Stimulated activated memory B cell treated with anti-CD40 and anti-IgM and Interleukin-4, amounts not matched to agents 10 μg/mL and 1 μg/mL and 100 μg/mL, for 72 hours (primary cell): ENCODE results near the gene CYFIP1.

Experiments used
- ATAC-seq: fragments of 150-1000 bp; cut with Tn5 transposase; 2 replicates; pipeline ENCODE4 v1.10.0; 2021
- H3K27ac Mint-ChIP-seq: one replicate; pipeline ENCODE4 v1.8.0; 2022; ENCODE audit warnings: mild to moderate bottlenecking, mixed read lengths
- H3K27me3 Mint-ChIP-seq: one replicate; pipeline ENCODE4 v1.8.0; 2022; ENCODE audit warnings: mixed read lengths
- H3K36me3 Mint-ChIP-seq: one replicate; pipeline ENCODE4 v1.8.0; 2022; ENCODE audit warnings: mixed read lengths
- H3K4me1 Mint-ChIP-seq: one replicate; pipeline ENCODE4 v1.8.0; 2022; ENCODE audit warnings: mixed read lengths
- H3K4me3 Mint-ChIP-seq: one replicate; pipeline ENCODE4 v1.8.0; 2022; ENCODE audit warnings: mild to moderate bottlenecking, moderate library complexity, mixed read lengths
- H3K9me3 Mint-ChIP-seq: one replicate; pipeline ENCODE4 v1.8.0; 2022; ENCODE audit warnings: mixed read lengths

Gene CYFIP1

GRCh38 chr15:22922003-22922402, 58.2 kb downstream of the CYFIP1 start:
- ATAC-seq, result no peak
- peaks cover 14% of the 10 kb centered on the region for H3K36me3 Mint-ChIP-seq
- H3K27ac Mint-ChIP-seq, result no peak overlapping the region
- no peaks in the 10 kb centered on the region for H3K9me3 Mint-ChIP-seq
- H3K4me3 Mint-ChIP-seq, result no peak overlapping the region
- no peaks in the 10 kb centered on the region for H3K4me1 Mint-ChIP-seq
- no peaks in the 10 kb centered on the region for H3K27me3 Mint-ChIP-seq

DNA sequence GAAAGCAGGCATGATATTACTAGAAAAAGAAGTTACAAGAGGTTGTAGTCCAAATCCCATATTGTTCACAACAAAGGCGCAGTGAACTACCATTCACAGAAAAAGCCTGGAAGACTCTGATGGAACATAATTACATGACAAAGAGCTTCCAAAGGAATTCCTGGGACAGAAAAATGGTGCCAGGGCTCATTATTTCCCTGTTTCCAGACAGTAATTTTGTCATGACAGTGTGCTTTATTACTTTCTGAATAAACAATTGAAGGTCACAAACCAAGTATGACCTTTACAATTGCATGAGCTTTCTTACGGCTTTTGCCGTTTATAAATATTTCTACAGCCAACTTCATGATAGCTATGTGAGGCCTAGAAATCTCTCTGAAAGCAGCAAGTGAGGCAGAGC, 61.0 kb downstream of the CYFIP1 start:
- Mint-ChIP-seq H3K9me3 (no peaks in the 10 kb centered on the region), H3K4me1 (no peaks in the 10 kb centered on the region), H3K36me3 (peaks cover 30% of the 10 kb centered on the region), H3K4me3 (no peak overlapping the region), H3K27me3 (no peaks in the 10 kb centered on the region), H3K27ac (no peak overlapping the region)
- ATAC-seq, result no peak

- peaks cover 35% of the 10 kb centered on the region for H3K36me3 Mint-ChIP-seq
- H3K4me1 Mint-ChIP-seq, result peaks cover 2% of the 10 kb centered on the region
- no peak overlapping the region for H3K4me3 Mint-ChIP-seq
- no peaks in the 10 kb centered on the region for H3K27me3 Mint-ChIP-seq
- no peak for ATAC-seq
- no peak overlapping the region for H3K27ac Mint-ChIP-seq
- H3K9me3 Mint-ChIP-seq, result no peaks in the 10 kb centered on the region
These were observed 61.5 kb downstream of the CYFIP1 start for GRCh38 chr15:22918596-22919140.

DNA sequence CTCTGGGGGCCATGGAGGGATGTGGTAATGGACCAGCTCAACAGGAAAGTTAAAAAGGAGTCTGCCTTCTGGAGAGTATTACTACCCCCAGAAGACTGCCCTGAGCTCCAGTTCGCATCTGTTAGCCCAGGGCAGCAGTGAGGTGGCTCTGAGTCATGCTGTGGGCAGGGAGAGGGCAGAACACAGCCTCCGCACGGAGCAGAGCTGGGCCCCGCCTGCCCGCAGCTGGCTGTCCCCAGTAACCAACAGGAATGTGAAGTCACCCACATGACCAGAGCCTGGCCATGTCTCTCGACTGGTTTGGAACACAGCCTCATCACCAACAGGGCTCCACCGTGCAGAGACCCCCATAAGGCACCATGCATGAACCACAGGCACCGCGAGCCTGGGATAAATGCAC, 62.1 kb downstream of the CYFIP1 start:
- H3K27me3 Mint-ChIP-seq, result no peaks in the 10 kb centered on the region
- ATAC-seq, result no peak
- H3K36me3 Mint-ChIP-seq, result peaks cover 37% of the 10 kb centered on the region
- H3K4me1 Mint-ChIP-seq, result peaks cover 4% of the 10 kb centered on the region
- H3K27ac Mint-ChIP-seq, result no peak overlapping the region
- no peaks in the 10 kb centered on the region for H3K9me3 Mint-ChIP-seq
- no peak overlapping the region for H3K4me3 Mint-ChIP-seq

DNA sequence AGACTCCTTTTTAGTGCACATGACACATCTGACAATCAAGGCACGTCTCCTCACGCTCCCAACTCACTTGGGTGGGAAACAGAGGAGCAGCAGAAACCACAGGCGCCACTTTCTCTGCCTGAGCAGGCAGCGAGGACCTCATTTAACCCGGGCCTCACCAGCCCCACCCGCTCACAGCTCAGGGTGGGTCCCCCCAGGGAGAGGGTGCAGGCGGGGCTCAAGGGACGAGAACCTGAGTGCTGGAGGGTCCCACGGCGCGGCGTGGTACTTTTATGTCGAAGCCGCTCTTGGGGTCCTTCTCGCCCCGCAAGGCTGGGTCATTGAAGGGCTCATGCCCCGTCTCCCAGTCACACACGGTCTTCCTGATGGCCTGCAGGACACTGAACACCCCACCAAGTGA, 62.6 kb downstream of the CYFIP1 start:
- H3K36me3 Mint-ChIP-seq, result peaks cover 39% of the 10 kb centered on the region
- H3K4me1 Mint-ChIP-seq, result peaks cover 4% of the 10 kb centered on the region
- ATAC-seq, result no peak
- no peaks in the 10 kb centered on the region for H3K9me3 Mint-ChIP-seq
- no peak overlapping the region for H3K4me3 Mint-ChIP-seq
- no peaks in the 10 kb centered on the region for H3K27me3 Mint-ChIP-seq
- H3K27ac Mint-ChIP-seq, result no peak overlapping the region

DNA sequence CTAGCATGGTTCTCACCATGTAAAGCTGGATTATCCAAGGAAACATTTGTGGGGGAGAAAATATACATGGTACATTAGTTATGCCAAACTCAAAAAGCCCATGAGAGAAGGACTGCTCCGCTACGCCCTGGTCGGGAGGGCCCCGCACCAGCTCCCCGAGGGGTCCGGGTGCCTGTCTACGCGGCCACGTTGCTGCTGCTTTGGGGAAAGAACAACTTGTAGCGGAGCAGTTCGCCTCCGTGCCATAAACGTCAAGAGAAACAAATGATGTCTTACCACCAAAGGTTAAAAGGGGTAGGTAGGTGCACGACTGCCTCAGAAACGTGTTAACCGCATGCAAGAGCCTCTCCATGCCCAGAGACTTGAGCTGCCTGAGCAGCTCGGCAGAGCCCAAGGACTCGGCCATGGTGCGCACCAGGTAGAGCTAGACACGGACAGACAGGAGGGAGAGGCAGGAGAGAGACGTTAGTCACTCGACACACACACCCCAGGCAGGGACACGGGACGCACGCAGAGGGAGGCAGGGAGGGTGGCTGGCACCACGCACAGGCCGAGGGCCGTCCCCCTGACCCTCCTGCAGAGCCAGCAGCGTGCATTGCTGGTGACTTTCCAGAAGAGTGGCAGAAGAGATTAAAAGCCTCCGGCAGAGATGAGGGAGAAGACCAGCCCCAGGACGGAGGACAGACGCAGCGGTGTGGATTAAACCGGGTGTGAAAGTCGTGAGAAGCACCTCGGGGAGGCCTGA, 63.4 kb downstream of the CYFIP1 start:
- no peak for ATAC-seq
- Mint-ChIP-seq H3K4me1 (peaks cover 4% of the 10 kb centered on the region), H3K36me3 (peaks cover 47% of the 10 kb centered on the region), H3K4me3 (no peak overlapping the region), H3K27ac (no peak overlapping the region), H3K9me3 (no peaks in the 10 kb centered on the region), H3K27me3 (no peaks in the 10 kb centered on the region)

DNA sequence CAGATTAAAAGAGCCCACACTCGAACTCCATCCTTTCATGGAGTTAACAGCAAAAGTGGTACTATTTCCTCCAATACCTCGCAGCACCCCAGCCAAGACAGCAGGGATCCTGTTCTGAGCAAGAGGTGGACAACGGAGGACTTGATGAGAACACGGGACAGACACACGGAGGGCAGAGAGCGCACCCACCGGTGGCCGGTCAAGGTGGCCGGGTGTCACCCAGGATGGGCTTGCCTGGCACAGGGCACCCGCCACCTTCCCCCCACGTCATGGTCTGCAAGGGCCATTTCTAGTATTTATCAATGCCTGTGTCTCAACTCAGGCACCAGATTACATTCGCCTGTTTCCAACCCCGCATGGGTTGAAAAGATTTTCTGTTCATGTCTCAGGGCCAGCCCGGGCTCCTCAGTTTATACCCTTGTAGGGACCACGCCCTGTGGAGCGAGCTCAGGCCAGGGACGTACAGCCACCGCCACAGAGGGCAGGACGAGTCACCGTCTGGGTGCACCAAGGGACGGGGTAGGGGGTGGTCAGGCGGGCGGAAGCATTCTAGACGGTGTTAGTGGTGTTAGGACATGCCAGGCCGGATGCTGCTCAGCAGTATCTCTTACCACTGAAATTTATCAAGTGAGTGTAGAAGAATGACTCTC, 64.2 kb downstream of the CYFIP1 start:
- Mint-ChIP-seq H3K4me3 (no peak overlapping the region), H3K27ac (no peak overlapping the region), H3K4me1 (peaks cover 4% of the 10 kb centered on the region), H3K27me3 (no peaks in the 10 kb centered on the region), H3K9me3 (no peaks in the 10 kb centered on the region), H3K36me3 (peaks cover 55% of the 10 kb centered on the region)
- ATAC-seq, result no peak

DNA sequence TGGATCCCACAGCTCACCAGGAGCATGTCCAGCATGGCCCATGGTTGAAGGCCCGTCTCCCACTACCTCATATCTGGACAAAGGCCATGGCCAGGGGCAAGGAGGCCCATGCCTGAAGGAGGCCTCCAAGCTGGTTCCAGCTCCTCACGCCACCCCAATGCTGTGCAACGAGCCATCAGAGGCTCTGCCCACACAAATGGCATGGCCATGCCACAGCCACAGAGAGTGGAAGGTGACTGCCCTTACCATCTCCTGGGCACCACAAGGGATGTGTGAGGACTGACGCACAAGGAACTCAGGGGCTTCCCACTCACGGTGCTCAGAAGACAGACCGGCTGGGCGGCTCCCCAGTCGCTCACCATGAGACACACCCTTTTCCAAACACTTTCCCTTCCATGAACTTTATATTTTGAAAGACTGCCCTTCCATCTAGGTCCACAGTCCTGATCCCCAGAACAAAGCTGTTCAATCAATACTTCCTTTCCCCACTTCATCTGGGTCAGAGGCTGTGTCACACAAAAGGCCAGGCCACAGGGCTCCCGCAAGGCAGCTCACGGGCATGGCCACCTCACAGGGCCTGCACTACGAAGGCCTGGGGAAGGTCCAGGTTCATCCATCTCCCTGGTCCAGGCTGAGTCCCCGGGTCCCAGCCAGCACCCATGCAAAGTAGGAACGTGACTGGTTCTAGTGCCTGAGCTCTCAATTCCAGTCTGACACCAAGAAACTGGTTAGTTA, 66.4 kb downstream of the CYFIP1 start:
- ATAC-seq, result no peak
- Mint-ChIP-seq H3K4me3 (no peak overlapping the region), H3K36me3 (peaks cover 64% of the 10 kb centered on the region), H3K27me3 (no peaks in the 10 kb centered on the region), H3K9me3 (no peaks in the 10 kb centered on the region), H3K27ac (no peak overlapping the region), H3K4me1 (peaks cover 4% of the 10 kb centered on the region)

GRCh38 chr15:22912256-22912655, 67.9 kb downstream of the CYFIP1 start:
- peaks cover 78% of the 10 kb centered on the region for H3K36me3 Mint-ChIP-seq
- no peak overlapping the region for H3K4me3 Mint-ChIP-seq
- no peaks in the 10 kb centered on the region for H3K27me3 Mint-ChIP-seq
- H3K9me3 Mint-ChIP-seq, result no peaks in the 10 kb centered on the region
- H3K4me1 Mint-ChIP-seq, result peaks cover 4% of the 10 kb centered on the region
- ATAC-seq, result no peak
- no peak overlapping the region for H3K27ac Mint-ChIP-seq

DNA sequence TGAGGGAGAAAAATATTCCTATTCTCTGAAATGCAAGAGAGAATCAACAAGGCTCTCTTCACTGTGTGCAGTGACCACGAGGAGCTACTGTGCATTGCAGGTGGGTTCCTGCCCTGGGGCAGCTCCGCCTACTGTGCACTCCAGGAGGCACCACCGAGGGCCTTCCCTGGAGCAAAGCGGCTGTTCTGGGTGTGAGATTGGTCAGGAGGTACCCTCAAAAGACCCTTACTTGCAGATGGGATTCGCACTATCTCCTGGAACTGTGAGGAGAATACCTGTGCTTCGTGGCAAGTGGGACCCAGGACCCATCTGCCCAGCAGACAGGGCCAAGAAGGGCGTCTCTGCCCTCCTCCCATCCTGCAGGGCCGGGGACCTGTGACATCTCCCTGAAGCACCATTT, 68.9 kb downstream of the CYFIP1 start:
- no peak for ATAC-seq
- peaks cover 68% of the 10 kb centered on the region for H3K36me3 Mint-ChIP-seq
- H3K4me1 Mint-ChIP-seq, result peaks cover 4% of the 10 kb centered on the region
- H3K9me3 Mint-ChIP-seq, result no peaks in the 10 kb centered on the region
- no peaks in the 10 kb centered on the region for H3K27me3 Mint-ChIP-seq
- no peak overlapping the region for H3K4me3 Mint-ChIP-seq
- H3K27ac Mint-ChIP-seq, result no peak overlapping the region

DNA sequence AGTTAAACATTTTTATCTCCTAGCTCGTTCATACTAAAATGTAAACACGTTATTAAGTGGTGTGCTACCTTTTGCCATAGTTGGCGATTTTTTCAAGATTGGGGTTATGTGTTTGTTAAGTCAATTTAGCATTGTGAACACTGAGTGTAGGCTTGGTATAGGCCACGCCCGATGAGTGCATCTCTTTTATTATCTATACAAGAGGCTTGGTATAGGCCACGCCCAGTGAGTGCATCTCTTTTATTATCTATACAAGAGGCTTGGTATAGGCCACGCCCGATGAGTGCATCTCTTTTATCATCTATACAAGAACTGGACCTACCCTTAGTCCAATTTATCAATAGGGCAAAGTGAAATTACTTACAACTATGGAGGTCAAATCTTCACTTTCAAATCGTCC, 71.3 kb downstream of the CYFIP1 start:
- H3K9me3 Mint-ChIP-seq, result no peaks in the 10 kb centered on the region
- no peaks in the 10 kb centered on the region for H3K27me3 Mint-ChIP-seq
- H3K27ac Mint-ChIP-seq, result no peak overlapping the region
- no peak for ATAC-seq
- no peak overlapping the region for H3K4me3 Mint-ChIP-seq
- H3K36me3 Mint-ChIP-seq, result peaks cover 50% of the 10 kb centered on the region
- peaks cover 3% of the 10 kb centered on the region for H3K4me1 Mint-ChIP-seq

GRCh38 chr15:22907161-22907950, 72.8 kb downstream of the CYFIP1 start:
- Mint-ChIP-seq H3K4me3 (no peak overlapping the region), H3K27me3 (no peaks in the 10 kb centered on the region), H3K27ac (no peak overlapping the region), H3K9me3 (no peaks in the 10 kb centered on the region), H3K36me3 (peaks cover 48% of the 10 kb centered on the region), H3K4me1 (peaks cover 7% of the 10 kb centered on the region)
- ATAC-seq, result no peak

- Mint-ChIP-seq H3K27ac (no peak overlapping the region), H3K4me1 (peaks cover 7% of the 10 kb centered on the region), H3K27me3 (no peaks in the 10 kb centered on the region), H3K9me3 (no peaks in the 10 kb centered on the region), H3K36me3 (peaks cover 33% of the 10 kb centered on the region), H3K4me3 (no peak overlapping the region)
- ATAC-seq, result no peak
These were observed 75.4 kb downstream of the CYFIP1 start for GRCh38 chr15:22904736-22905135.

- H3K4me3 Mint-ChIP-seq, result no peak overlapping the region
- peaks cover 40% of the 10 kb centered on the region for H3K36me3 Mint-ChIP-seq
- H3K27ac Mint-ChIP-seq, result no peak overlapping the region
- H3K4me1 Mint-ChIP-seq, result peaks cover 7% of the 10 kb centered on the region
- ATAC-seq, result peak; percentile 27
- H3K27me3 Mint-ChIP-seq, result no peaks in the 10 kb centered on the region
- no peaks in the 10 kb centered on the region for H3K9me3 Mint-ChIP-seq
These were observed 76.1 kb downstream of the CYFIP1 start for GRCh38 chr15:22903961-22904534.

DNA sequence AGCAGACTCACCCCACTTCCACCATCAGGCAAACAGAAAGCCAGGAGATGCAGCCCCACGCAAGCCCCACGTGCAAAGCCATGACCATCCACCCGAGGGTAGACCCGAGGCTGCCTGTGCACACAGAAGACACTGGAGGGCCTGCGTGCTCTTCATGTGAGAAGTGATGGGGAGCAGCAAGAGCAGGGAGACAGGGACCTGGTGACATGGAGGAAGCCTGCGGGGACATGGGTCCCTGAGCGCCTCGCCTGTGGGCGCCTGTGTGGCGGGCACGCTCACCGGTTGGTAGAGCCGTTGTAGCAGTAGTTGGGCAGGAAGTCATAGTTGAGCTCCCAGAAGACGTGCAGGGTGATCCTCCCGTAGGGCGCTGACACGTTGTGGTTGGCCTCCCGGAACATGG, 76.7 kb downstream of the CYFIP1 start:
- H3K27ac Mint-ChIP-seq, result no peak overlapping the region
- H3K36me3 Mint-ChIP-seq, result peaks cover 38% of the 10 kb centered on the region
- peaks cover 7% of the 10 kb centered on the region for H3K4me1 Mint-ChIP-seq
- H3K27me3 Mint-ChIP-seq, result no peaks in the 10 kb centered on the region
- peak; percentile 31 for ATAC-seq
- H3K4me3 Mint-ChIP-seq, result no peak overlapping the region
- no peaks in the 10 kb centered on the region for H3K9me3 Mint-ChIP-seq
